PC-3 (cell line): ENCODE results near the gene ST3GAL5. TPM values are rescaled to one million over a fixed set of nuclear protein-coding genes. Genes with fewer than 3 reads are reported as not detected.

Experiments
- ATAC-seq: fragments of 200-7000 bp; cut with Tn5 transposase; 2 replicates; pipeline ENCODE4 v1.9.1; 2020; ENCODE audit warnings: mild to moderate bottlenecking, moderate library complexity
- BruUV-seq: library from RNA; stranded (reverse); fragments of 400-500 nt; replicated peaks from 2 replicates; lab custom pipeline; 2021; lab: Mats Ljungman, UMichigan
- CTCF ChIA-PET: fragments of 300-600 bp; sonication (Branson Sonifier 250); formaldehyde crosslinking; loops from one replicate; lab custom pipeline; 2022; ENCODE audit warnings: antibody characterized with exemption; lab: Charles Lee
- POLR2A ChIA-PET: fragments of 300-600 bp; sonication (Branson Sonifier 250); formaldehyde crosslinking; loops from one replicate; lab custom pipeline; 2022; ENCODE audit warnings: antibody characterized with exemption; ENCODE audit not compliant: unreplicated experiment; lab: Charles Lee
- DNase-seq: peaks from one replicate; pipeline ENCODE4 v3.0.0-alpha.2; 2015
- H2AFZ ChIP-seq: fragments of 300-600 bp; sonication (generic); 2 replicates; pipeline ENCODE4 v1.6.0; 2016; ENCODE audit warnings: antibody characterized with exemption, low read length
- H3F3A ChIP-seq: fragments of 300-600 bp; sonication (generic); one replicate; pipeline ENCODE4 v1.6.0; 2017; ENCODE audit warnings: antibody characterized with exemption, low read length, control low read depth, mild to moderate bottlenecking; ENCODE audit not compliant: unreplicated experiment
- H3K27ac ChIP-seq: fragments of 300-600 bp; sonication (generic); 2 replicates; pipeline ENCODE4 v1.5.1; 2016; ENCODE audit warnings: mild to moderate bottlenecking, low read length
- H3K27me3 ChIP-seq: fragments of 300-600 bp; sonication (generic); 2 replicates; pipeline ENCODE4 v1.6.1; 2016; ENCODE audit warnings: low read length, mixed read lengths
- H3K36me3 ChIP-seq: fragments of 300-600 bp; sonication (generic); 2 replicates; pipeline ENCODE4 v1.6.1; 2016; ENCODE audit warnings: low read depth, mixed run types, low read length, mixed read lengths
- H3K4me1 ChIP-seq: fragments of 300-600 bp; sonication (generic); 2 replicates; pipeline ENCODE4 v1.5.1; 2016; ENCODE audit warnings: low read length; ENCODE audit not compliant: insufficient read depth
- H3K4me2 ChIP-seq: fragments of 300-600 bp; sonication (generic); 2 replicates; pipeline ENCODE4 v1.6.0; 2016; ENCODE audit warnings: low read length
- H3K4me3 ChIP-seq: fragments of 300-600 bp; sonication (generic); 2 replicates; pipeline ENCODE4 v1.5.1; 2016; ENCODE audit warnings: mild to moderate bottlenecking, low read length, mixed read lengths
- H3K79me2 ChIP-seq: fragments of 300-600 bp; sonication (generic); 2 replicates; pipeline ENCODE4 v1.6.1; 2017; ENCODE audit warnings: low read length, mixed read lengths
- H3K9ac ChIP-seq: fragments of 300-600 bp; sonication (generic); 2 replicates; pipeline ENCODE4 v1.6.0; 2016; ENCODE audit warnings: mild to moderate bottlenecking, low read length
- H3K9me2 ChIP-seq: fragments of 300-600 bp; sonication (generic); replicated peaks from 2 replicates; pipeline ENCODE4 v1.6.1; 2016; ENCODE audit warnings: mixed run types, low read length, mixed read lengths
- H3K9me3 ChIP-seq: fragments of 300-600 bp; sonication (generic); 2 replicates; pipeline ENCODE4 v1.6.1; 2016; ENCODE audit warnings: low read length, mixed read lengths
- H4K20me1 ChIP-seq: fragments of 300-600 bp; sonication (generic); 2 replicates; pipeline ENCODE4 v1.6.1; 2016; ENCODE audit warnings: low read length, mixed read lengths
- CTCF ChIP-seq: fragments of 300-600 bp; sonication (generic); conservative IDR thresholded peaks from 2 replicates; pipeline ENCODE4 v1.5.1; 2017; ENCODE audit warnings: antibody characterized with exemption, low read depth, mild to moderate bottlenecking, low read length
- EZH2 ChIP-seq: fragments of 300-600 bp; sonication (generic); IDR thresholded peaks from one replicate; pipeline ENCODE4 v1.6.1; 2017; ENCODE audit warnings: antibody characterized with exemption, mild to moderate bottlenecking, low read length; ENCODE audit not compliant: unreplicated experiment
- EZH2phosphoT487 ChIP-seq: fragments of 300-600 bp; sonication (generic); IDR thresholded peaks from 2 replicates; pipeline ENCODE4 v1.6.1; 2018; ENCODE audit warnings: mild to moderate bottlenecking, antibody characterized with exemption, low read length, borderline replicate concordance
- intact Hi-C: fragments of 100-400 bp; cut with micrococcal nuclease; formaldehyde crosslinking; loops from 2 replicates; pipeline ENCODE4 v1.9.0; 2023
- total RNA-seq: library from RNA; depleted of rRNA; stranded (reverse); fragments of >200 nt; gene quantifications from 2 replicates; pipeline ENCODE4 v1.2.3, GENCODE V29; 2014

Gene ST3GAL5
- total RNA-seq, 1 experiment from 2014 or later: 0.87 TPM

- Histone ChIP-seq H3K79me2 (no peaks in the 10 kb centered on the region), H3K27ac (no peak overlapping the region), H3K4me2 (no peak overlapping the region), H3F3A (no peaks in the 10 kb centered on the region), H3K27me3 (no peaks in the 10 kb centered on the region), H3K4me3 (no peak overlapping the region), H4K20me1 (no peaks in the 10 kb centered on the region), H3K9me2 (no peaks in the 10 kb centered on the region), H3K4me1 (no peaks in the 10 kb centered on the region), H3K9me3 (no peaks in the 10 kb centered on the region), H2AFZ (no peak overlapping the region), H3K36me3 (no peaks in the 10 kb centered on the region), H3K9ac (no peak overlapping the region)
- ATAC-seq (no peak), DNase-seq (no peak)
- intact Hi-C loops: no loop called here
- ChIA-PET POLR2A (no interaction called here), CTCF (no interaction called here)
- no TSS peak for BruUV-seq
- TF ChIP-seq CTCF: no peak
- TF ChIP-seq EZH2: no peak
- no peak for TF ChIP-seq EZH2phosphoT487
Observed at GRCh38 chr2:85878719-85879370, 9.9 kb downstream of the ST3GAL5 start.

GRCh38 chr2:85875350-85876050 is 13.3 kb downstream of the ST3GAL5 start:
- ATAC-seq (no peak), DNase-seq (no peak)
- ChIA-PET POLR2A (no interaction called here), CTCF (no interaction called here)
- Histone ChIP-seq H3K9me3 (no peaks in the 10 kb centered on the region), H3F3A (no peaks in the 10 kb centered on the region), H3K4me1 (no peaks in the 10 kb centered on the region), H3K4me3 (no peak overlapping the region), H3K9ac (no peak overlapping the region), H3K27ac (no peak overlapping the region), H3K9me2 (no peaks in the 10 kb centered on the region), H3K79me2 (no peaks in the 10 kb centered on the region), H3K4me2 (no peak overlapping the region), H3K27me3 (no peaks in the 10 kb centered on the region), H3K36me3 (no peaks in the 10 kb centered on the region), H2AFZ (no peak overlapping the region), H4K20me1 (no peaks in the 10 kb centered on the region)
- BruUV-seq: no TSS peak
- intact Hi-C loops: no loop called here
- no peak for TF ChIP-seq EZH2phosphoT487
- TF ChIP-seq EZH2: no peak
- TF ChIP-seq CTCF: no peak

GRCh38 chr2:85873679-85874078 is 15.1 kb downstream of the ST3GAL5 start:
- ATAC-seq (no peak), DNase-seq (no peak)
- H3K79me2 ChIP-seq: no peaks in the 10 kb centered on the region
- no peak overlapping the region for H3K4me2 ChIP-seq
- no peaks in the 10 kb centered on the region for H3K9me3 ChIP-seq
- H3K9me2 ChIP-seq: no peaks in the 10 kb centered on the region
- ChIA-PET POLR2A (no interaction called here), CTCF (no interaction called here)
- H3K27me3 ChIP-seq: no peaks in the 10 kb centered on the region
- H3K4me1 ChIP-seq: no peaks in the 10 kb centered on the region
- H2AFZ ChIP-seq: no peak overlapping the region
- intact Hi-C loops: no loop called here
- H4K20me1 ChIP-seq: no peaks in the 10 kb centered on the region
- no TSS peak for BruUV-seq
- H3K4me3 ChIP-seq: no peak overlapping the region
- H3F3A ChIP-seq: no peaks in the 10 kb centered on the region
- no peak overlapping the region for H3K9ac ChIP-seq
- no peaks in the 10 kb centered on the region for H3K36me3 ChIP-seq
- no peak for TF ChIP-seq EZH2phosphoT487
- peak; percentile 42; the same call in 1 of the 2 replicates for TF ChIP-seq CTCF
- no peak overlapping the region for H3K27ac ChIP-seq
